Activated naive CD8-positive, alpha-beta T cell treated with anti-CD3 and anti-CD28 coated beads, Interleukin-2, amount 10 ng/mL, durations not matched to agents 7 days and 5 days (primary cell): Measurements from ENCODE around the gene GPR18. TPM values are rescaled to one million over a fixed set of nuclear protein-coding genes. Genes with fewer than 3 reads are reported as not detected.

ENCODE experiments used
- ATAC-seq: fragments of 150-1000 bp; cut with Tn5 transposase; one replicate; pipeline ENCODE4 v1.10.0; 2021; ENCODE audit warnings: low read depth, moderate library complexity
- POLR2A ChIA-PET: fragments of 350-600 bp; sonication (Branson Sonifier 250); formaldehyde crosslinking; loops from one replicate; lab custom pipeline; 2021; ENCODE audit warnings: antibody characterized with exemption; lab: Charles Lee
- DNase-seq: peaks from one replicate; pipeline ENCODE4 v3.0.0; 2021
- H3K27ac Mint-ChIP-seq: one replicate; pipeline ENCODE4 v1.8.0; 2022; ENCODE audit warnings: mild to moderate bottlenecking, mixed read lengths
- H3K27me3 Mint-ChIP-seq: one replicate; pipeline ENCODE4 v1.8.0; 2022; ENCODE audit warnings: mild to moderate bottlenecking, moderate library complexity, mixed read lengths
- H3K36me3 Mint-ChIP-seq: one replicate; pipeline ENCODE4 v1.8.0; 2021; ENCODE audit warnings: mild to moderate bottlenecking, mixed read lengths
- H3K4me1 Mint-ChIP-seq: one replicate; pipeline ENCODE4 v1.8.0; 2021; ENCODE audit warnings: mixed read lengths
- H3K4me3 Mint-ChIP-seq: one replicate; pipeline ENCODE4 v1.8.0; 2022; ENCODE audit warnings: mild to moderate bottlenecking, moderate library complexity, mixed read lengths
- H3K9me3 Mint-ChIP-seq: one replicate; pipeline ENCODE4 v1.8.0; 2021; ENCODE audit warnings: mixed read lengths
- total RNA-seq, 2 experiments: library from RNA; stranded (reverse); gene quantifications; one replicate each; pipeline ENCODE4 v1.2.3, GENCODE V29; 2021

The GPR18 gene
- total RNA-seq, 2 experiments from 2014 or later = 25.5 to 25.9 TPM

- H3K36me3 Mint-ChIP-seq = peaks cover 43% of the 10 kb centered on the region
- DNase-seq (no peak), ATAC-seq (no peak)
- peak overlapping the region; percentile 32 for H3K27ac Mint-ChIP-seq
- no peaks in the 10 kb centered on the region for H3K27me3 Mint-ChIP-seq
- peaks cover 69% of the 10 kb centered on the region for H3K4me1 Mint-ChIP-seq
- POLR2A ChIA-PET = interaction anchor here (1.7 kb wide), 1 partner anchor 11 kb away, joined by 4 read pairs; no protein-coding TSS in a partner anchor
- no peak overlapping the region for H3K4me3 Mint-ChIP-seq
- H3K9me3 Mint-ChIP-seq = no peaks in the 10 kb centered on the region
These were observed 27.4 kb upstream of the GPR18 start for GRCh38 chr13:99285432-99286182.

- Mint-ChIP-seq H3K4me3 (peak overlapping the region; percentile 20), H3K36me3 (peaks cover 47% of the 10 kb centered on the region), H3K9me3 (no peaks in the 10 kb centered on the region), H3K4me1 (peaks cover 73% of the 10 kb centered on the region), H3K27ac (peak overlapping the region; percentile 37), H3K27me3 (no peaks in the 10 kb centered on the region)
- ATAC-seq (peak; percentile 17), DNase-seq (no peak)
- POLR2A ChIA-PET = interaction anchor here (0.6 kb wide), 1 partner anchor 8 kb away, joined by 4 read pairs; no protein-coding TSS in a partner anchor
These were observed 24.4 kb upstream of the GPR18 start for GRCh38 chr13:99282264-99283231.

- no peaks in the 10 kb centered on the region for H3K27me3 Mint-ChIP-seq
- peak overlapping the region; percentile 20 for H3K4me3 Mint-ChIP-seq
- H3K27ac Mint-ChIP-seq = peak overlapping the region; percentile 35
- POLR2A ChIA-PET = no interaction called here
- peak; percentile 46 for ATAC-seq
- DNase-seq = no peak
- peaks cover 44% of the 10 kb centered on the region for H3K36me3 Mint-ChIP-seq
- no peaks in the 10 kb centered on the region for H3K9me3 Mint-ChIP-seq
- peaks cover 72% of the 10 kb centered on the region for H3K4me1 Mint-ChIP-seq
These were observed 23.7 kb upstream of the GPR18 start for GRCh38 chr13:99281811-99282263.

- Mint-ChIP-seq H3K4me1 (peaks cover 73% of the 10 kb centered on the region), H3K27ac (peak overlapping the region; percentile 44), H3K36me3 (peaks cover 37% of the 10 kb centered on the region), H3K27me3 (no peaks in the 10 kb centered on the region), H3K9me3 (no peaks in the 10 kb centered on the region), H3K4me3 (no peak overlapping the region)
- ATAC-seq (no peak), DNase-seq (no peak)
- POLR2A ChIA-PET = interaction anchor here (1.0 kb wide), 1 partner anchor 104 kb away, joined by 3 read pairs; no protein-coding TSS in a partner anchor
These were observed 22.0 kb upstream of the GPR18 start for GRCh38 chr13:99280166-99280565.

- H3K27ac Mint-ChIP-seq = no peak overlapping the region
- DNase-seq (no peak), ATAC-seq (no peak)
- H3K4me3 Mint-ChIP-seq = no peak overlapping the region
- no peaks in the 10 kb centered on the region for H3K27me3 Mint-ChIP-seq
- H3K4me1 Mint-ChIP-seq = peaks cover 74% of the 10 kb centered on the region
- POLR2A ChIA-PET = interaction anchor here (1.0 kb wide), 1 partner anchor 104 kb away, joined by 3 read pairs; no protein-coding TSS in a partner anchor
- H3K9me3 Mint-ChIP-seq = no peaks in the 10 kb centered on the region
- peaks cover 39% of the 10 kb centered on the region for H3K36me3 Mint-ChIP-seq
These were observed 21.5 kb upstream of the GPR18 start for GRCh38 chr13:99279637-99280036.

GRCh38 chr13:99278843-99279242 is 20.7 kb upstream of the GPR18 start:
- no peaks in the 10 kb centered on the region for H3K27me3 Mint-ChIP-seq
- peaks cover 39% of the 10 kb centered on the region for H3K36me3 Mint-ChIP-seq
- DNase-seq (no peak), ATAC-seq (no peak)
- no peak overlapping the region for H3K4me3 Mint-ChIP-seq
- peak overlapping the region; percentile 49 for H3K27ac Mint-ChIP-seq
- peaks cover 76% of the 10 kb centered on the region for H3K4me1 Mint-ChIP-seq
- POLR2A ChIA-PET = no interaction called here
- H3K9me3 Mint-ChIP-seq = no peaks in the 10 kb centered on the region

- Mint-ChIP-seq H3K27ac (peak overlapping the region; percentile 39), H3K4me3 (peak overlapping the region; percentile 44), H3K27me3 (no peaks in the 10 kb centered on the region), H3K36me3 (peaks cover 43% of the 10 kb centered on the region), H3K4me1 (peaks cover 81% of the 10 kb centered on the region), H3K9me3 (no peaks in the 10 kb centered on the region)
- POLR2A ChIA-PET = no interaction called here
- no peak for DNase-seq
- ATAC-seq = no peak
These were observed 20.0 kb upstream of the GPR18 start for GRCh38 chr13:99278200-99278599.

- DNase-seq (no peak), ATAC-seq (no peak)
- Mint-ChIP-seq H3K4me1 (peaks cover 83% of the 10 kb centered on the region), H3K4me3 (no peak overlapping the region), H3K9me3 (peaks cover 2% of the 10 kb centered on the region), H3K27ac (peak overlapping the region; percentile 73), H3K27me3 (no peaks in the 10 kb centered on the region), H3K36me3 (peaks cover 48% of the 10 kb centered on the region)
- POLR2A ChIA-PET = no interaction called here
These were observed 19.4 kb upstream of the GPR18 start for GRCh38 chr13:99277629-99278028.

- H3K36me3 Mint-ChIP-seq = peaks cover 55% of the 10 kb centered on the region
- POLR2A ChIA-PET = interaction anchor here (1.1 kb wide), 1 partner anchor 106 kb away, joined by 3 read pairs; no protein-coding TSS in a partner anchor
- peaks cover 4% of the 10 kb centered on the region for H3K9me3 Mint-ChIP-seq
- H3K27me3 Mint-ChIP-seq = no peaks in the 10 kb centered on the region
- H3K4me3 Mint-ChIP-seq = peak overlapping the region; percentile 1
- no peak for DNase-seq
- H3K4me1 Mint-ChIP-seq = peaks cover 78% of the 10 kb centered on the region
- no peak overlapping the region for H3K27ac Mint-ChIP-seq
- ATAC-seq = no peak
These were observed 18.5 kb upstream of the GPR18 start for GRCh38 chr13:99276706-99277105.

GRCh38 chr13:99275093-99275469 is 16.9 kb upstream of the GPR18 start:
- Mint-ChIP-seq H3K27ac (peak overlapping the region; percentile 76), H3K36me3 (peaks cover 51% of the 10 kb centered on the region), H3K4me3 (peak overlapping the region; percentile 46), H3K4me1 (peaks cover 75% of the 10 kb centered on the region), H3K9me3 (peaks cover 4% of the 10 kb centered on the region), H3K27me3 (no peaks in the 10 kb centered on the region)
- ATAC-seq (peak; percentile 89), DNase-seq (no peak)
- POLR2A ChIA-PET = interaction anchor here (0.7 to 1.9 kb wide), 7 partner anchors 17 to 299 kb away, joined by 3 to 7 read pairs (median 4); partner anchors contain the start of genes GPR18, GPR183 and UBAC2

GRCh38 chr13:99273128-99273527 is 14.9 kb upstream of the GPR18 start:
- Mint-ChIP-seq H3K36me3 (peaks cover 34% of the 10 kb centered on the region), H3K27me3 (no peaks in the 10 kb centered on the region), H3K4me1 (peaks cover 62% of the 10 kb centered on the region), H3K9me3 (peaks cover 4% of the 10 kb centered on the region), H3K4me3 (no peak overlapping the region), H3K27ac (peak overlapping the region; percentile 17)
- no peak for DNase-seq
- POLR2A ChIA-PET = interaction anchor here (1.9 kb wide), 1 partner anchor 108 kb away, joined by 5 read pairs; no protein-coding TSS in a partner anchor
- ATAC-seq = no peak

GRCh38 chr13:99272481-99272880 is 14.3 kb upstream of the GPR18 start:
- H3K9me3 Mint-ChIP-seq = peaks cover 4% of the 10 kb centered on the region
- H3K27ac Mint-ChIP-seq = no peak overlapping the region
- peaks cover 30% of the 10 kb centered on the region for H3K36me3 Mint-ChIP-seq
- no peak overlapping the region for H3K4me3 Mint-ChIP-seq
- H3K27me3 Mint-ChIP-seq = no peaks in the 10 kb centered on the region
- H3K4me1 Mint-ChIP-seq = peaks cover 57% of the 10 kb centered on the region
- DNase-seq (no peak), ATAC-seq (no peak)
- POLR2A ChIA-PET = interaction anchor here (1.1 to 1.9 kb wide), 2 partner anchors 72 to 109 kb away, joined by 3 to 5 read pairs; partner anchors contain the start of gene UBAC2

- POLR2A ChIA-PET = interaction anchor here (1.1 to 1.9 kb wide), 2 partner anchors 71 to 110 kb away, joined by 3 to 5 read pairs; partner anchors contain the start of gene UBAC2
- Mint-ChIP-seq H3K27ac (peak overlapping the region; percentile 66), H3K9me3 (peaks cover 4% of the 10 kb centered on the region), H3K4me1 (peaks cover 47% of the 10 kb centered on the region), H3K4me3 (no peak overlapping the region), H3K36me3 (peaks cover 30% of the 10 kb centered on the region), H3K27me3 (no peaks in the 10 kb centered on the region)
- ATAC-seq (no peak), DNase-seq (no peak)
These were observed 13.1 kb upstream of the GPR18 start for GRCh38 chr13:99271249-99271648.
